OCI-LY3 (cell line): ENCODE data around the gene KCTD8.

Source experiments
- H2AFZ ChIP-seq: fragments of 200-600, 300-600 bp; shearing (Covaris generic); 2 replicates; pipeline ENCODE4 v1.6.0; 2014; ENCODE audit warnings: antibody characterized with exemption, low read depth, low read length
- H3K27ac ChIP-seq: fragments of 200-600, 300-600 bp; sonication (generic); 2 replicates; pipeline ENCODE4 v1.5.1; 2014; ENCODE audit warnings: mild to moderate bottlenecking, low read length, moderate library complexity, mixed read lengths
- H3K27me3 ChIP-seq: fragments of 200-600, 300-600 bp; sonication (generic); 2 replicates; pipeline ENCODE4 v1.6.1; 2014; ENCODE audit warnings: low read depth, low read length, mixed read lengths
- H3K36me3 ChIP-seq: fragments of 200-600, 300-600 bp; sonication (generic); replicated peaks from 2 replicates; pipeline ENCODE3; 2014; ENCODE audit warnings: low read depth, low read length, mixed read lengths
- H3K4me1 ChIP-seq: fragments of 300-600, 200-600 bp; sonication (generic); 2 replicates; pipeline ENCODE4 v1.6.1; 2014; ENCODE audit warnings: low read length, mixed read lengths
- H3K4me2 ChIP-seq: fragments of 200-600, 300-600 bp; sonication (generic); 2 replicates; pipeline ENCODE4 v1.6.1; 2014; ENCODE audit warnings: low read length, mixed read lengths
- H3K4me3 ChIP-seq: fragments of 300-600, 200-600 bp; sonication (generic); 2 replicates; pipeline ENCODE4 v1.5.1; 2014; ENCODE audit warnings: antibody characterized with exemption, mild to moderate bottlenecking, low read length, moderate library complexity
- H3K79me2 ChIP-seq: fragments of 300-600, 200-600 bp; shearing (Covaris generic); 2 replicates; pipeline ENCODE4 v1.6.1; 2014; ENCODE audit warnings: mild to moderate bottlenecking, low read length, mixed read lengths
- H3K9ac ChIP-seq: fragments of 300-600, 200-600 bp; shearing (Covaris generic); 2 replicates; pipeline ENCODE4 v1.6.0; 2014; ENCODE audit warnings: mild to moderate bottlenecking, low read length, moderate library complexity
- H3K9me3 ChIP-seq: fragments of 200-600, 300-600 bp; shearing (Covaris generic); 2 replicates; pipeline ENCODE4 v1.6.1; 2014; ENCODE audit warnings: low read length, mixed read lengths; ENCODE audit not compliant: insufficient read depth
- H4K20me1 ChIP-seq: fragments of 200-600, 300-600 bp; sonication (generic); 2 replicates; pipeline ENCODE4 v1.6.1; 2016; ENCODE audit warnings: low read length, mixed read lengths; ENCODE audit not compliant: insufficient read depth
- EZH2phosphoT487 ChIP-seq: fragments of 200-600 bp; shearing (Covaris generic); IDR thresholded peaks from 2 replicates; pipeline ENCODE4 v1.6.1; 2018; ENCODE audit warnings: antibody characterized with exemption, mixed run types, low read depth
- TF ChIP-seq, protein P1 (sequence below): fragments of 200-600, 300-600 bp; sonication (generic); IDR thresholded peaks from 2 replicates; pipeline ENCODE4 v1.5.1; 2014; ENCODE audit warnings: antibody characterized with exemption, low read length, low read depth

Gene KCTD8

DNA sequence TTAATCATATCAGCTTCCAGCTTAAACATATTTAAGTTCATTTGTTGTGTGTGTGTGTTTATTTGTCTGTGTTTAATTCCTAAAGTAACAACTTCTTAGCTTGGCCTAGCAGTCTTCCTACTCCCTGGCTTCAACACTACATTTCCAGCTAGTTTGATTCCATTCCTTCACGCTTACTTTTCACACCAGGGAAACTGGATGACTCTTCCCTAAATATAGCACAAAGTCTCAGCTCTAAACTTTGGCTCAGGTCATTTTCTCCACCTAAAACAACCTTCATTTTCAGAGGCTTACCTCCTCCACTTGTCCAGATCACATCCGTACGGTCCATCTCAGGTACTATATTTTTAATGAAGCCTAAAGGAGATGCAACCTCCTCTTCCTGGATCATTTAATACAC is 94.4 kb downstream of the KCTD8 start:
- no peaks in the 10 kb centered on the region for H3K79me2 ChIP-seq
- H3K27ac ChIP-seq: no peak overlapping the region
- H3K4me3 ChIP-seq: no peak overlapping the region
- H3K4me2 ChIP-seq: no peak overlapping the region
- H3K9me3 ChIP-seq: no peaks in the 10 kb centered on the region
- H3K36me3 ChIP-seq: no peaks in the 10 kb centered on the region
- H4K20me1 ChIP-seq: no peaks in the 10 kb centered on the region
- H3K27me3 ChIP-seq: no peaks in the 10 kb centered on the region
- no peak for TF ChIP-seq EZH2phosphoT487
- TF ChIP-seq, protein P1, sequence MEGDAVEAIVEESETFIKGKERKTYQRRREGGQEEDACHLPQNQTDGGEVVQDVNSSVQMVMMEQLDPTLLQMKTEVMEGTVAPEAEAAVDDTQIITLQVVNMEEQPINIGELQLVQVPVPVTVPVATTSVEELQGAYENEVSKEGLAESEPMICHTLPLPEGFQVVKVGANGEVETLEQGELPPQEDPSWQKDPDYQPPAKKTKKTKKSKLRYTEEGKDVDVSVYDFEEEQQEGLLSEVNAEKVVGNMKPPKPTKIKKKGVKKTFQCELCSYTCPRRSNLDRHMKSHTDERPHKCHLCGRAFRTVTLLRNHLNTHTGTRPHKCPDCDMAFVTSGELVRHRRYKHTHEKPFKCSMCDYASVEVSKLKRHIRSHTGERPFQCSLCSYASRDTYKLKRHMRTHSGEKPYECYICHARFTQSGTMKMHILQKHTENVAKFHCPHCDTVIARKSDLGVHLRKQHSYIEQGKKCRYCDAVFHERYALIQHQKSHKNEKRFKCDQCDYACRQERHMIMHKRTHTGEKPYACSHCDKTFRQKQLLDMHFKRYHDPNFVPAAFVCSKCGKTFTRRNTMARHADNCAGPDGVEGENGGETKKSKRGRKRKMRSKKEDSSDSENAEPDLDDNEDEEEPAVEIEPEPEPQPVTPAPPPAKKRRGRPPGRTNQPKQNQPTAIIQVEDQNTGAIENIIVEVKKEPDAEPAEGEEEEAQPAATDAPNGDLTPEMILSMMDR: no peak
- H3K4me1 ChIP-seq: no peaks in the 10 kb centered on the region
- H3K9ac ChIP-seq: no peak overlapping the region
- no peak overlapping the region for H2AFZ ChIP-seq

DNA sequence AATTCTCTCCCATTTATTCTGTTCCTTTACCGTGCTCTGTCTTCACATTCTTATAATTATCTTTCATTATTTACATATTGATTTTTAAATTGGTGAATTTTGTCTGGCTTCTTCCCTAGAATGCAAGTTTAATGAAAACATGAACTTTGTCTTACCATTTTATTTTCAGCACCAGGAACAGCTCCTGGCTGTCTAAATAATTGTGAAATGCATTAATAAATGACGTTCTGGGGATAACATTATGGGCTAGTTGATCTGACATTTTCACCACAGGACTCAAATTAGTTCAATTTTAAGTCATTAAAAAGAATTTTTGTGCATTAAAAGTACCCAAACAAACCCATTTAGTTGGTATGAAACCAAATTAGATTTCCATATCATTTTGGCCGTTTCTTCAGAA is 97.5 kb downstream of the KCTD8 start:
- no peak overlapping the region for H3K4me3 ChIP-seq
- no peak overlapping the region for H2AFZ ChIP-seq
- no peaks in the 10 kb centered on the region for H3K4me1 ChIP-seq
- TF ChIP-seq, protein P1: no peak
- TF ChIP-seq EZH2phosphoT487: no peak
- H3K4me2 ChIP-seq: no peak overlapping the region
- H3K9me3 ChIP-seq: no peaks in the 10 kb centered on the region
- H3K9ac ChIP-seq: no peak overlapping the region
- H3K36me3 ChIP-seq: no peaks in the 10 kb centered on the region
- H3K79me2 ChIP-seq: no peaks in the 10 kb centered on the region
- no peak overlapping the region for H3K27ac ChIP-seq
- no peaks in the 10 kb centered on the region for H4K20me1 ChIP-seq
- no peaks in the 10 kb centered on the region for H3K27me3 ChIP-seq

- Histone ChIP-seq H3K27ac (no peak overlapping the region), H4K20me1 (no peaks in the 10 kb centered on the region), H3K36me3 (no peaks in the 10 kb centered on the region), H3K4me2 (no peak overlapping the region), H3K27me3 (no peaks in the 10 kb centered on the region), H2AFZ (peak overlapping the region; percentile 17; the same call in 1 of the 2 replicates), H3K4me1 (no peaks in the 10 kb centered on the region), H3K4me3 (no peak overlapping the region), H3K79me2 (no peaks in the 10 kb centered on the region), H3K9ac (no peak overlapping the region), H3K9me3 (no peaks in the 10 kb centered on the region)
- TF ChIP-seq, protein P1: no peak
- no peak for TF ChIP-seq EZH2phosphoT487
These were observed 105.8 kb downstream of the KCTD8 start for GRCh38 chr4:44342800-44343199.

DNA sequence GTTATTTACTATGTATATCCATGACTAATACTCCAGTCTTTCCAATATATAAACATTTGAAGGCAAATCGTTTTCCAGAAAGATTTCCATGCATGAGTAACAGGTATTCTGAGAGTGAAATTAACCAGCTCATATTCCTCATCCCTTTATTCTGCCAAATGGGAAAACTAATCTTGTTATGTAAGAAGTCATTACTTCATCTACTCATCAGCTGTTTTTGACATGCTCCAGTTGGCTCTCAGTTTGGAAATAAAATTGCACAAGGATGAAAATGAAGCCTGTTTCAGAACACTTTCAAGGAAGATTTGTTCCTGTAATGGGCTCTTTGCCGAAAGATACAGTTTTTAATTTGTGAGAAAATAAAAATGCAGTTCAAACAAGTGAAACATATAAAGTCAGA is 121.9 kb downstream of the KCTD8 start:
- no peak overlapping the region for H3K4me2 ChIP-seq
- no peaks in the 10 kb centered on the region for H3K4me1 ChIP-seq
- H3K4me3 ChIP-seq: no peak overlapping the region
- H4K20me1 ChIP-seq: no peaks in the 10 kb centered on the region
- no peaks in the 10 kb centered on the region for H3K27me3 ChIP-seq
- TF ChIP-seq, protein P1: no peak
- TF ChIP-seq EZH2phosphoT487: no peak
- H3K9me3 ChIP-seq: no peaks in the 10 kb centered on the region
- H3K79me2 ChIP-seq: no peaks in the 10 kb centered on the region
- no peak overlapping the region for H3K9ac ChIP-seq
- no peaks in the 10 kb centered on the region for H3K36me3 ChIP-seq
- no peak overlapping the region for H2AFZ ChIP-seq
- H3K27ac ChIP-seq: no peak overlapping the region
